ENCODE results near the gene WFDC10B.

DNA sequence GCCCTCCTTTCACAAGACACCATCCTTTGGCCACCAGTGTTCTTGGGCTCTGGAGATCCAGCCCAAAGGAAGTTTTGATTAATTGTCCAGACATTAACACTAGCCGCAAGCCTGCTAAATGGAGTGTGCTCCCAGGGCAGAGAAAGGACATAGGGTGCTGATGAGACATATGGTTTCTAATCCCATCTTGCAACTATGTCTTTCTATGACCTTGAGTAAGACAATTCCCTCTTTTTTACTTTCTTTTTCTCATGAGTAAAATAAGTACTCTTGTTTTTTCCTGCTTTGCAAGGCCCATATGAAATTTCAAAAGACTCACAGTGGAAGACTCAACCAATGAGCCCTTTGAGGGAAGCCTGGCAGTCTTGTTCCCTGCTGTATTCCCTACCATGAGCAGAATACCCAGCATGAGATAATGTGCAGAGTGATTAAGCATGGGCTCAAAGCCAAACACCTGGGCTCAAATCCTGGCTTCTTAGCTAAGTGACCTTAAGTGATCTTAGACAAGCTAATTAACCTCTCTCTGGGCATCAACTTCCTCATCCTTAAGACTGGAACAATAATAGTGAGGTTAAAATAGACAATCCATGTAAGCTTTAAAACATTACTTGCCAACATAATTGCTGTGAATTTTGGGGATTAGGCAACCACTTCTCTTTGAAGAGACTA is at the start of gene WFDC10B:
- TF ChIP-seq YY1 (IDR thresholded peaks at IDR 0.05; ENCODE audit: low read depth, low read length) (no peak), GABPA (IDR thresholded peaks at IDR 0.05; ENCODE audit: low read depth) (no peak), POU2F2 (IDR thresholded peaks at IDR 0.05; ENCODE audit: borderline replicate concordance, low read depth, low read length) (no peak), DPF2 (IDR thresholded peaks at IDR 0.05) (no peak), NFYA (IDR thresholded peaks at IDR 0.05; ENCODE audit: borderline replicate concordance, low read depth, low read length) (no peak)

Measured in GM12878 (cell line).